ENCODE data around the gene ETNK2. TPM values are rescaled to one million over a fixed set of nuclear protein-coding genes. Genes with fewer than 3 reads are reported as not detected.

ETNK2 gene
- total RNA-seq, 2 experiments from 2014 or later = 0.75 to 1.5 TPM

GRCh38 chr1:204116539-204116938, 35.3 kb downstream of the ETNK2 start:
- DNase-seq (no peak), ATAC-seq (ENCODE audit: low read depth) (no peak)
- POLR2A ChIA-PET = no interaction called here
- no peaks in the 10 kb centered on the region for H3K9me3 Mint-ChIP-seq
- H3K4me3 Mint-ChIP-seq = no peak overlapping the region
- H3K4me1 Mint-ChIP-seq = no peaks in the 10 kb centered on the region
- no peak overlapping the region for H3K27ac Mint-ChIP-seq
- no peaks in the 10 kb centered on the region for H3K27me3 Mint-ChIP-seq
- H3K36me3 Mint-ChIP-seq = no peaks in the 10 kb centered on the region

- ATAC-seq (ENCODE audit: low read depth) (no peak), DNase-seq (no peak)
- no peaks in the 10 kb centered on the region for H3K27me3 Mint-ChIP-seq
- H3K9me3 Mint-ChIP-seq = no peaks in the 10 kb centered on the region
- no peaks in the 10 kb centered on the region for H3K36me3 Mint-ChIP-seq
- no peak overlapping the region for H3K27ac Mint-ChIP-seq
- no peaks in the 10 kb centered on the region for H3K4me1 Mint-ChIP-seq
- POLR2A ChIA-PET = no interaction called here
- no peak overlapping the region for H3K4me3 Mint-ChIP-seq
Observed at GRCh38 chr1:204115116-204115515, 36.7 kb downstream of the ETNK2 start.

- no peak for DNase-seq
- no peaks in the 10 kb centered on the region for H3K4me1 Mint-ChIP-seq
- POLR2A ChIA-PET = no interaction called here
- H3K36me3 Mint-ChIP-seq = no peaks in the 10 kb centered on the region
- H3K27me3 Mint-ChIP-seq = no peaks in the 10 kb centered on the region
- no peak overlapping the region for H3K4me3 Mint-ChIP-seq
- ATAC-seq (ENCODE audit: low read depth) = no peak
- no peaks in the 10 kb centered on the region for H3K9me3 Mint-ChIP-seq
- H3K27ac Mint-ChIP-seq = no peak overlapping the region
Observed at GRCh38 chr1:204114606-204115005, 37.2 kb downstream of the ETNK2 start.

- H3K36me3 Mint-ChIP-seq = no peaks in the 10 kb centered on the region
- H3K27ac Mint-ChIP-seq = no peak overlapping the region
- DNase-seq = no peak
- no peaks in the 10 kb centered on the region for H3K4me1 Mint-ChIP-seq
- POLR2A ChIA-PET = no interaction called here
- no peaks in the 10 kb centered on the region for H3K9me3 Mint-ChIP-seq
- ATAC-seq (ENCODE audit: low read depth) = no peak
- H3K27me3 Mint-ChIP-seq = no peaks in the 10 kb centered on the region
- H3K4me3 Mint-ChIP-seq = no peak overlapping the region
Observed at GRCh38 chr1:204113896-204114295, 37.9 kb downstream of the ETNK2 start.

GRCh38 chr1:204112876-204113730, 38.7 kb downstream of the ETNK2 start:
- Mint-ChIP-seq H3K36me3 (no peaks in the 10 kb centered on the region), H3K4me3 (no peak overlapping the region), H3K27ac (no peak overlapping the region), H3K27me3 (no peaks in the 10 kb centered on the region), H3K4me1 (no peaks in the 10 kb centered on the region), H3K9me3 (no peaks in the 10 kb centered on the region)
- no peak for ATAC-seq (ENCODE audit: low read depth)
- POLR2A ChIA-PET = no interaction called here
- DNase-seq = no peak

GRCh38 chr1:204110894-204111633, 40.8 kb downstream of the ETNK2 start:
- POLR2A ChIA-PET = no interaction called here
- no peak overlapping the region for H3K4me3 Mint-ChIP-seq
- DNase-seq (no peak), ATAC-seq (ENCODE audit: low read depth) (no peak)
- H3K9me3 Mint-ChIP-seq = no peaks in the 10 kb centered on the region
- no peaks in the 10 kb centered on the region for H3K27me3 Mint-ChIP-seq
- H3K27ac Mint-ChIP-seq = no peak overlapping the region
- H3K4me1 Mint-ChIP-seq = no peaks in the 10 kb centered on the region
- no peaks in the 10 kb centered on the region for H3K36me3 Mint-ChIP-seq

- ATAC-seq (ENCODE audit: low read depth) (no peak), DNase-seq (no peak)
- Mint-ChIP-seq H3K4me3 (no peak overlapping the region), H3K27me3 (no peaks in the 10 kb centered on the region), H3K9me3 (no peaks in the 10 kb centered on the region), H3K36me3 (no peaks in the 10 kb centered on the region), H3K4me1 (peaks cover 10% of the 10 kb centered on the region), H3K27ac (no peak overlapping the region)
- POLR2A ChIA-PET = no interaction called here
Observed at GRCh38 chr1:204108312-204109141, 43.3 kb downstream of the ETNK2 start.

GRCh38 chr1:204107892-204108291, 44.0 kb downstream of the ETNK2 start:
- no peaks in the 10 kb centered on the region for H3K36me3 Mint-ChIP-seq
- ATAC-seq (ENCODE audit: low read depth) (no peak), DNase-seq (no peak)
- no peak overlapping the region for H3K4me3 Mint-ChIP-seq
- H3K9me3 Mint-ChIP-seq = no peaks in the 10 kb centered on the region
- no peak overlapping the region for H3K27ac Mint-ChIP-seq
- peaks cover 14% of the 10 kb centered on the region for H3K4me1 Mint-ChIP-seq
- POLR2A ChIA-PET = no interaction called here
- H3K27me3 Mint-ChIP-seq = no peaks in the 10 kb centered on the region

GRCh38 chr1:204106825-204107224, 45.0 kb downstream of the ETNK2 start:
- H3K27ac Mint-ChIP-seq = no peak overlapping the region
- H3K27me3 Mint-ChIP-seq = no peaks in the 10 kb centered on the region
- no peaks in the 10 kb centered on the region for H3K36me3 Mint-ChIP-seq
- H3K4me3 Mint-ChIP-seq = no peak overlapping the region
- POLR2A ChIA-PET = no interaction called here
- DNase-seq (no peak), ATAC-seq (ENCODE audit: low read depth) (no peak)
- peaks cover 19% of the 10 kb centered on the region for H3K4me1 Mint-ChIP-seq
- no peaks in the 10 kb centered on the region for H3K9me3 Mint-ChIP-seq

GRCh38 chr1:204105131-204105515, 46.7 kb downstream of the ETNK2 start:
- no peak for ATAC-seq (ENCODE audit: low read depth)
- DNase-seq = no peak
- Mint-ChIP-seq H3K4me1 (peaks cover 19% of the 10 kb centered on the region), H3K36me3 (no peaks in the 10 kb centered on the region), H3K4me3 (peak overlapping the region; percentile 10), H3K27me3 (no peaks in the 10 kb centered on the region), H3K9me3 (no peaks in the 10 kb centered on the region), H3K27ac (peak overlapping the region; percentile 76)
- POLR2A ChIA-PET = no interaction called here

GRCh38 chr1:204104331-204105130, 47.3 kb downstream of the ETNK2 start:
- ATAC-seq (ENCODE audit: low read depth) (peak; percentile 38), DNase-seq (no peak)
- Mint-ChIP-seq H3K27ac (peak overlapping the region; percentile 76), H3K4me3 (peak overlapping the region; percentile 10), H3K9me3 (no peaks in the 10 kb centered on the region), H3K27me3 (no peaks in the 10 kb centered on the region), H3K4me1 (peaks cover 19% of the 10 kb centered on the region), H3K36me3 (no peaks in the 10 kb centered on the region)
- POLR2A ChIA-PET = no interaction called here

- H3K27ac Mint-ChIP-seq = no peak overlapping the region
- POLR2A ChIA-PET = no interaction called here
- ATAC-seq (ENCODE audit: low read depth) (no peak), DNase-seq (no peak)
- peaks cover 19% of the 10 kb centered on the region for H3K4me1 Mint-ChIP-seq
- no peaks in the 10 kb centered on the region for H3K36me3 Mint-ChIP-seq
- no peaks in the 10 kb centered on the region for H3K27me3 Mint-ChIP-seq
- H3K4me3 Mint-ChIP-seq = no peak overlapping the region
- no peaks in the 10 kb centered on the region for H3K9me3 Mint-ChIP-seq
Observed at GRCh38 chr1:204103431-204103741, 48.5 kb downstream of the ETNK2 start.

All from activated naive CD8-positive, alpha-beta T cell treated with anti-CD3 and anti-CD28 coated beads, Interleukin-2, amount 10 ng/mL, durations not matched to agents 7 days and 5 days (primary cell).